Activated naive CD4-positive, alpha-beta T cell (primary cell): Measurements from ENCODE around the gene DNM1.
"Not testable (repeated sequence)": the region's sequence is repeated elsewhere in the genome, so short reads cannot be mapped to it uniquely, and the experiment has no call there.

Experiments
- DNase-seq, 4 experiments: peaks; one replicate each; lab custom pipeline; 2025; lab: John Stamatoyannopoulos, UW

DNM1 gene

GRCh38 chr9:128178806-128179431 lies 24.3 kb upstream of the DNM1 start:
- no peak for DNase-seq

- DNase-seq, result no peak
Observed at GRCh38 chr9:128180001-128180400, 23.2 kb upstream of the DNM1 start.

GRCh38 chr9:128180447-128180846 lies 22.7 kb upstream of the DNM1 start:
- no peak for DNase-seq

- DNase-seq, result not testable (repeated sequence)
Observed at GRCh38 chr9:128181480-128181879, 21.7 kb upstream of the DNM1 start.

- DNase-seq, result no peak
Observed at GRCh38 chr9:128182893-128183588, 20.1 kb upstream of the DNM1 start.

GRCh38 chr9:128185979-128186965 lies 16.9 kb upstream of the DNM1 start:
- DNase-seq, result no peak

GRCh38 chr9:128187361-128187760 lies 15.8 kb upstream of the DNM1 start:
- no peak for DNase-seq

GRCh38 chr9:128188209-128188608 lies 15.0 kb upstream of the DNM1 start:
- DNase-seq, result no peak

- no peak for DNase-seq
Observed at GRCh38 chr9:128190013-128190412, 13.2 kb upstream of the DNM1 start.

GRCh38 chr9:128190516-128191405 lies 12.4 kb upstream of the DNM1 start:
- no peak for DNase-seq

GRCh38 chr9:128191406-128192046 lies 11.7 kb upstream of the DNM1 start, which contains the start of gene CIZ1:
CIZ1 (minus strand) TSS chr9:128191572; CDS start chr9:128190857, 715 bp downstream.
- DNase-seq, result peak; percentile 21 to 67 (median 40)

GRCh38 chr9:128192601-128193371 lies 10.4 kb upstream of the DNM1 start:
- DNase-seq, result no peak

- no peak for DNase-seq
Observed at GRCh38 chr9:128193469-128194096, 9.6 kb upstream of the DNM1 start.

- DNase-seq, result no peak
Observed at GRCh38 chr9:128201441-128202369, 1.5 kb upstream of the DNM1 start.

- DNase-seq, result no peak
Observed at GRCh38 chr9:128202648-128203023, 543 bp upstream of the DNM1 start.

- DNase-seq, result no peak
Observed at GRCh38 chr9:128203707-128204551, 750 bp downstream of the DNM1 start.

- DNase-seq, result no peak
Observed at GRCh38 chr9:128204858-128205257, 1.7 kb downstream of the DNM1 start.
